Tibial nerve (tissue), 4 donors: ENCODE data around the gene CYBRD1. TPM values are rescaled to one million over a fixed set of nuclear protein-coding genes. Genes with fewer than 3 reads are reported as not detected.

ENCODE experiments used
- DNase-seq, 2 donors: peaks; one replicate each; pipeline ENCODE4 v3.0.0-alpha.2; 2019; ENCODE audit warnings: low spot score in 2 of 2
- H3K27ac ChIP-seq, 4 donors: fragments of 200-600 bp; sonication (generic) in 3 of 4; one replicate each; pipeline ENCODE4 v1.5.1; 2017 to 2019; ENCODE audit warnings: mild to moderate bottlenecking in 1 of 4
- H3K27me3 ChIP-seq, 2 donors: fragments of 200-600 bp; sonication (generic) in 1 of 2; one replicate each; pipeline versions ENCODE4 v1.5.1 to v1.6.0; 2017 to 2019
- H3K36me3 ChIP-seq, 3 donors: fragments of 200-600 bp; sonication (generic); one replicate each; pipeline ENCODE4 v1.5.1; 2018 to 2019
- H3K4me1 ChIP-seq, 4 donors: fragments of 200-600 bp; sonication (generic) in 3 of 4; one replicate each; pipeline ENCODE4 v1.5.1; 2017 to 2019
- H3K4me3 ChIP-seq, 4 donors: fragments of 200-600 bp; sonication (generic) in 3 of 4; one replicate each; pipeline ENCODE4 v1.5.1; 2017 to 2019; ENCODE audit warnings: mild to moderate bottlenecking in 1 of 4, moderate library complexity in 1 of 4
- H3K9me3 ChIP-seq, 4 donors: fragments of 200-600 bp; sonication (generic) in 3 of 4; one replicate each; pipeline ENCODE4 v1.5.1; 2017 to 2019
- CTCF ChIP-seq, 5 experiments: fragments of 200-600 bp in 3 of 5; fragments of 450-650 bp in 2 of 5; sonication (generic) in 3 of 5; IDR thresholded peaks; one replicate each; pipeline ENCODE4 v1.5.1; 2016 to 2019; ENCODE audit warnings: antibody characterized with exemption in 5 of 5, mild to moderate bottlenecking in 3 of 5, moderate library complexity in 2 of 5
- EP300 ChIP-seq, 2 donors: sonication (generic); formaldehyde crosslinking; IDR thresholded peaks; one replicate each; pipeline ENCODE4 v1.6.1; 2017; ENCODE audit warnings: antibody characterized with exemption in 2 of 2, mild to moderate bottlenecking in 1 of 2
- POLR2A ChIP-seq, 2 donors: fragments of 450-650 bp; IDR thresholded peaks; one replicate each; pipeline ENCODE4 v1.6.1; 2017; ENCODE audit warnings: antibody characterized with exemption in 2 of 2, mild to moderate bottlenecking in 2 of 2, moderate library complexity in 2 of 2
- WGBS, 2 donors: methylation state at CpG; one replicate each; pipeline ENCODE4 v1.1.5; 2018; 5-methylcytosine and 5-hydroxymethylcytosine counted together
- total RNA-seq, 4 donors: library from RNA; depleted of rRNA; stranded (reverse); fragments of >200 nt; gene quantifications; one replicate each; pipeline ENCODE4 v1.1.0, GENCODE V29; 2016

Gene CYBRD1
- total RNA-seq, 4 donors from 2014 or later = 215 to 471 (median 401) TPM

- H3K9me3 ChIP-seq = no peaks in the 10 kb centered on the region
- no peaks in the 10 kb centered on the region for H3K27me3 ChIP-seq
- DNase-seq = no peak
- no peak for TF ChIP-seq POLR2A (IDR thresholded peaks at IDR 0.05)
- TF ChIP-seq CTCF (IDR thresholded peaks at IDR 0.05) = no peak
- no peak for TF ChIP-seq EP300 (IDR thresholded peaks at IDR 0.05)
- H3K4me1 ChIP-seq = peaks cover 0 to 5% (median 0%) of the 10 kb centered on the region in 4 donors
- no peak overlapping the region for H3K27ac ChIP-seq
- H3K4me3 ChIP-seq = no peak overlapping the region
- H3K36me3 ChIP-seq = peaks cover 0 to 46% (median 0%) of the 10 kb centered on the region in 3 donors
These were observed 40.0 kb upstream of the CYBRD1 start for GRCh38 chr2:171482308-171482707.

GRCh38 chr2:171482877-171483276 is 39.4 kb upstream of the CYBRD1 start:
- peaks cover 0 to 5% (median 0%) of the 10 kb centered on the region in 4 donors for H3K4me1 ChIP-seq
- TF ChIP-seq POLR2A (IDR thresholded peaks at IDR 0.05) (no peak), EP300 (IDR thresholded peaks at IDR 0.05) (no peak), CTCF (IDR thresholded peaks at IDR 0.05) (no peak)
- 91 to 92% methylated on average over 3 of the region's 3 CpGs for WGBS, 2 donors
- no peak overlapping the region for H3K4me3 ChIP-seq
- no peak overlapping the region for H3K27ac ChIP-seq
- no peaks in the 10 kb centered on the region for H3K27me3 ChIP-seq
- no peaks in the 10 kb centered on the region for H3K9me3 ChIP-seq
- no peak for DNase-seq
- H3K36me3 ChIP-seq = peaks cover 0 to 45% (median 0%) of the 10 kb centered on the region in 3 donors

- Histone ChIP-seq H3K9me3 (no peaks in the 10 kb centered on the region), H3K27me3 (no peaks in the 10 kb centered on the region), H3K4me1 (peaks cover 0 to 5% (median 0%) of the 10 kb centered on the region in 4 donors), H3K4me3 (no peak overlapping the region), H3K27ac (no peak overlapping the region), H3K36me3 (peaks cover 0 to 46% (median 0%) of the 10 kb centered on the region in 3 donors)
- TF ChIP-seq EP300 (IDR thresholded peaks at IDR 0.05) (no peak), POLR2A (IDR thresholded peaks at IDR 0.05) (no peak), CTCF (IDR thresholded peaks at IDR 0.05) (no peak)
- whole genome bisulfite sequencing, 2 donors = 78% methylated on average over 2 of the region's 2 CpGs
- DNase-seq = no peak
These were observed 38.5 kb upstream of the CYBRD1 start for GRCh38 chr2:171483793-171484192.

GRCh38 chr2:171485116-171485515 is 37.2 kb upstream of the CYBRD1 start:
- H3K4me3 ChIP-seq = no peak overlapping the region
- peaks cover 0 to 5% (median 0%) of the 10 kb centered on the region in 4 donors for H3K4me1 ChIP-seq
- TF ChIP-seq POLR2A (IDR thresholded peaks at IDR 0.05) (no peak), EP300 (IDR thresholded peaks at IDR 0.05) (no peak)
- no peak overlapping the region for H3K27ac ChIP-seq
- H3K27me3 ChIP-seq = no peaks in the 10 kb centered on the region
- 73 to 83% methylated on average over 1 of the region's 1 CpG for WGBS, 2 donors
- no peak for DNase-seq
- no peaks in the 10 kb centered on the region for H3K9me3 ChIP-seq
- peaks cover 0 to 44% (median 0%) of the 10 kb centered on the region in 3 donors for H3K36me3 ChIP-seq

- H3K4me3 ChIP-seq = no peak overlapping the region
- TF ChIP-seq CTCF (IDR thresholded peaks at IDR 0.05) (no peak), POLR2A (IDR thresholded peaks at IDR 0.05) (no peak), EP300 (IDR thresholded peaks at IDR 0.05) (no peak)
- H3K9me3 ChIP-seq = no peaks in the 10 kb centered on the region
- peaks cover 0 to 28% (median 0%) of the 10 kb centered on the region in 3 donors for H3K36me3 ChIP-seq
- WGBS, 2 donors = 97 to 99% methylated on average over 6 of the region's 6 CpGs
- no peaks in the 10 kb centered on the region for H3K27me3 ChIP-seq
- H3K27ac ChIP-seq = no peak overlapping the region
- DNase-seq = no peak
- H3K4me1 ChIP-seq = peaks cover 0 to 5% (median 0%) of the 10 kb centered on the region in 4 donors
These were observed 35.1 kb upstream of the CYBRD1 start for GRCh38 chr2:171487201-171487600.

- no peak overlapping the region for H3K27ac ChIP-seq
- H3K4me1 ChIP-seq = no peaks in the 10 kb centered on the region
- H3K4me3 ChIP-seq = no peak overlapping the region
- no peak for DNase-seq
- no peaks in the 10 kb centered on the region for H3K27me3 ChIP-seq
- WGBS, 2 donors = 89 to 95% methylated on average over 4 of the region's 4 CpGs
- no peak for TF ChIP-seq CTCF (IDR thresholded peaks at IDR 0.05)
- TF ChIP-seq POLR2A (IDR thresholded peaks at IDR 0.05) = no peak
- TF ChIP-seq EP300 (IDR thresholded peaks at IDR 0.05) = no peak
- H3K36me3 ChIP-seq = peaks cover 0 to 25% (median 0%) of the 10 kb centered on the region in 3 donors
- no peaks in the 10 kb centered on the region for H3K9me3 ChIP-seq
These were observed 34.4 kb upstream of the CYBRD1 start for GRCh38 chr2:171487803-171488259.
